ENCODE data around the gene ADCY10. TPM values are rescaled to one million over a fixed set of nuclear protein-coding genes. Genes with fewer than 3 reads are reported as not detected.

The ADCY10 gene
- polyA plus RNA-seq, 1 donor from 2014 or later: 0.09 TPM

DNA sequence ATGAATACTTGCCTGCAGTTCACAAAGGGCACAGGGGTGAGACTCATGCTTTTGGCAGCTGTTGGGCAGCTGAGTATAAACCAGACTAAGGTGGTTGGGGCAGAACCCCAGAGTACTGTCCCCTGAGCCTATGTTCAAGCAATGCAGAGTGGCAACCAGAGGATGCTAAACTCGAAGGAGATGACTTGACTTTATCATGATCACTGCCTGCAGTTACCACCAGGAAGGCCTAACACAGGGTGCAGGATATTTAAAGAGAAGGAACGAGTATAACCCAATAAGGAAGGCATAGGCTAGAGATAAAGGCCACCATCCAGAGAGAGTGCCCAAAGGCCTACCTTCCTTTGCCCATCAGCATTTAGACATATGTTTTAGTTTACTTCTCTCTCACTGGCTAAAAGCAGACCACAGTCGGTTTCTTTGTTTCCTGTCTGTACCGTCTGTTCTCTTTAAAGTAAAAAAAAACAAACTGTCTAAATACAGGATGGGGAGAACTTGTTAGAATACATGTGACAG lies 108.8 kb downstream of the ADCY10 start:
- no peak overlapping the region for H2AFZ ChIP-seq (ENCODE audit: low read depth, low read length)
- no peaks in the 10 kb centered on the region for H3K36me3 ChIP-seq (ENCODE audit: insufficient read depth, low read length)
- no peaks in the 10 kb centered on the region for H3K9me3 ChIP-seq (ENCODE audit: low read length)
- H3K27me3 ChIP-seq (ENCODE audit: insufficient read depth, low read depth, low read length): no peaks in the 10 kb centered on the region
- no peaks in the 10 kb centered on the region for H3K9me2 ChIP-seq (ENCODE audit: insufficient read depth, low read length)
- no peak for TF ChIP-seq MXI1 (conservative IDR thresholded peaks at IDR 0.05; ENCODE audit: poor library complexity, severe bottlenecking)
- TF ChIP-seq EP300 (conservative IDR thresholded peaks at IDR 0.05; ENCODE audit: poor library complexity, severe bottlenecking): no peak
- TF ChIP-seq POLR2AphosphoS5 (IDR thresholded peaks at IDR 0.05): no peak
- no peak for TF ChIP-seq TAF1 (IDR thresholded peaks at IDR 0.05; ENCODE audit: low read depth)
- TF ChIP-seq, protein P1, sequence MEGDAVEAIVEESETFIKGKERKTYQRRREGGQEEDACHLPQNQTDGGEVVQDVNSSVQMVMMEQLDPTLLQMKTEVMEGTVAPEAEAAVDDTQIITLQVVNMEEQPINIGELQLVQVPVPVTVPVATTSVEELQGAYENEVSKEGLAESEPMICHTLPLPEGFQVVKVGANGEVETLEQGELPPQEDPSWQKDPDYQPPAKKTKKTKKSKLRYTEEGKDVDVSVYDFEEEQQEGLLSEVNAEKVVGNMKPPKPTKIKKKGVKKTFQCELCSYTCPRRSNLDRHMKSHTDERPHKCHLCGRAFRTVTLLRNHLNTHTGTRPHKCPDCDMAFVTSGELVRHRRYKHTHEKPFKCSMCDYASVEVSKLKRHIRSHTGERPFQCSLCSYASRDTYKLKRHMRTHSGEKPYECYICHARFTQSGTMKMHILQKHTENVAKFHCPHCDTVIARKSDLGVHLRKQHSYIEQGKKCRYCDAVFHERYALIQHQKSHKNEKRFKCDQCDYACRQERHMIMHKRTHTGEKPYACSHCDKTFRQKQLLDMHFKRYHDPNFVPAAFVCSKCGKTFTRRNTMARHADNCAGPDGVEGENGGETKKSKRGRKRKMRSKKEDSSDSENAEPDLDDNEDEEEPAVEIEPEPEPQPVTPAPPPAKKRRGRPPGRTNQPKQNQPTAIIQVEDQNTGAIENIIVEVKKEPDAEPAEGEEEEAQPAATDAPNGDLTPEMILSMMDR (IDR thresholded peaks at IDR 0.05; ENCODE audit: poor library complexity, severe bottlenecking): no peak
- TF ChIP-seq RAD21 (conservative IDR thresholded peaks at IDR 0.05): no peak
- TF ChIP-seq SMC3 (conservative IDR thresholded peaks at IDR 0.05; ENCODE audit: poor library complexity): no peak
- TF ChIP-seq EZH2 (IDR thresholded peaks at IDR 0.05; ENCODE audit: borderline replicate concordance, insufficient read depth, low read length, poor library complexity, severe bottlenecking): no peak
- no peak for TF ChIP-seq REST (IDR thresholded peaks at IDR 0.05; ENCODE audit: borderline replicate concordance)
- no peak overlapping the region for H3K4me3 ChIP-seq (ENCODE audit: low read length)
- H3F3A ChIP-seq (ENCODE audit: insufficient read depth, low read length, poor library complexity, severe bottlenecking): no peaks in the 10 kb centered on the region
- no peak overlapping the region for H3K9ac ChIP-seq (ENCODE audit: low read length)
- H3K79me2 ChIP-seq (replicated peaks; ENCODE audit: insufficient read depth, low read length): no peaks in the 10 kb centered on the region
- no peak overlapping the region for H3K27ac ChIP-seq (ENCODE audit: low read length)
- no peaks in the 10 kb centered on the region for H4K20me1 ChIP-seq (ENCODE audit: insufficient read depth)
- no peak overlapping the region for H3K4me2 ChIP-seq (ENCODE audit: low read length)

GRCh38 chr1:167803358-167804207 lies 110.4 kb downstream of the ADCY10 start:
- TF ChIP-seq RAD21 (conservative IDR thresholded peaks at IDR 0.05): peak; percentile 27
- TF ChIP-seq EZH2 (IDR thresholded peaks at IDR 0.05; ENCODE audit: borderline replicate concordance, insufficient read depth, low read length, poor library complexity, severe bottlenecking): no peak
- peak; percentile 41 for TF ChIP-seq SMC3 (conservative IDR thresholded peaks at IDR 0.05; ENCODE audit: poor library complexity)
- TF ChIP-seq, protein P1 (IDR thresholded peaks at IDR 0.05; ENCODE audit: poor library complexity, severe bottlenecking): peak; percentile 59
- Histone ChIP-seq H3K4me3 (ENCODE audit: low read length) (no peak overlapping the region), H3K79me2 (replicated peaks; ENCODE audit: insufficient read depth, low read length) (no peaks in the 10 kb centered on the region), H4K20me1 (ENCODE audit: insufficient read depth) (no peaks in the 10 kb centered on the region), H3K27me3 (ENCODE audit: insufficient read depth, low read depth, low read length) (no peaks in the 10 kb centered on the region), H3F3A (ENCODE audit: insufficient read depth, low read length, poor library complexity, severe bottlenecking) (no peaks in the 10 kb centered on the region), H3K9ac (ENCODE audit: low read length) (no peak overlapping the region), H2AFZ (ENCODE audit: low read depth, low read length) (no peak overlapping the region), H3K9me2 (ENCODE audit: insufficient read depth, low read length) (no peaks in the 10 kb centered on the region), H3K9me3 (ENCODE audit: low read length) (no peaks in the 10 kb centered on the region), H3K36me3 (ENCODE audit: insufficient read depth, low read length) (no peaks in the 10 kb centered on the region), H3K27ac (ENCODE audit: low read length) (no peak overlapping the region), H3K4me2 (ENCODE audit: low read length) (no peak overlapping the region)

Data from neural cell (in vitro differentiated cells).